Measurements from ENCODE around the gene NEK7.
"Not testable (repeated sequence)": the region's sequence is repeated elsewhere in the genome, so short reads cannot be mapped to it uniquely, and the experiment has no call there.

Gene NEK7

GRCh38 chr1:198183605-198184004 is 26.8 kb downstream of the NEK7 start:
- Histone ChIP-seq H3K4me1 (ENCODE audit: control insufficient read depth in 2 of 2, insufficient read depth in 2 of 2, low read length in 2 of 2) (peaks cover 0 to 6% of the 10 kb centered on the region in 2 donors), H3K27ac (ENCODE audit: low read depth in 2 of 2, low read length in 2 of 2) (no peak overlapping the region), H3K9me3 (ENCODE audit: control insufficient read depth in 2 of 2, low read length in 2 of 2) (no peaks in the 10 kb centered on the region), H3K36me3 (ENCODE audit: control insufficient read depth in 2 of 2, insufficient read depth in 2 of 2, low read length in 2 of 2) (no peaks in the 10 kb centered on the region), H3K27me3 (ENCODE audit: control insufficient read depth in 2 of 2, insufficient read depth in 2 of 2, low read length in 2 of 2) (no peaks in the 10 kb centered on the region), H3K4me3 (ENCODE audit: low read length in 2 of 2) (no peak overlapping the region), H3K9ac (ENCODE audit: low read depth in 1 of 2, low read length in 2 of 2) (no peak overlapping the region)

GRCh38 chr1:198184516-198184915 is 27.7 kb downstream of the NEK7 start:
- peaks cover 0 to 5% of the 10 kb centered on the region in 2 donors for H3K4me1 ChIP-seq (ENCODE audit: control insufficient read depth in 2 of 2, insufficient read depth in 2 of 2, low read length in 2 of 2)
- no peaks in the 10 kb centered on the region for H3K27me3 ChIP-seq (ENCODE audit: control insufficient read depth in 2 of 2, insufficient read depth in 2 of 2, low read length in 2 of 2)

DNA sequence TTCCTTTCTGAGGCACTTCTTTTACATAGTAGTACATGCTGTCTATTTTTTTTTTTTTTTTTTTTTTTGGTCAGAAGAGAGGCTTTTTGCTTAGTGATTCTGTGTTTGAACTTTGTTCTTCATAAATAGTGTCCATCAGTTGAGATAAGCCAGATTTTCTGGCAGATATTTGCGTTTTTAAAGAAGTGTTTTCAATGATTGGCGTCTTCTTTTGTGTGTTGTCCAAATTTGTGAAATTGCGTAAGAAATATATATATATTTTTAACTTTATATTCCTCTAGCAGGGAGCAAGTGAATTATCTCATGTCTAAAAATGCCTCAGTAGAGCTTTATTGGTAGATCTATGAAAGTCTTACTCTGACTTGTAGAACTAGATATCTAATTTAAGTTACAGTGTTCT is 28.3 kb downstream of the NEK7 start:
- Histone ChIP-seq H3K4me1 (ENCODE audit: control insufficient read depth in 2 of 2, insufficient read depth in 2 of 2, low read length in 2 of 2) (no peaks in the 10 kb centered on the region), H3K9me3 (ENCODE audit: control insufficient read depth in 2 of 2, low read length in 2 of 2) (no peaks in the 10 kb centered on the region), H3K9ac (ENCODE audit: low read depth in 1 of 2, low read length in 2 of 2) (no peak overlapping the region), H3K27ac (ENCODE audit: low read depth in 2 of 2, low read length in 2 of 2) (no peak overlapping the region), H3K36me3 (ENCODE audit: control insufficient read depth in 2 of 2, insufficient read depth in 2 of 2, low read length in 2 of 2) (no peaks in the 10 kb centered on the region), H3K27me3 (ENCODE audit: control insufficient read depth in 2 of 2, insufficient read depth in 2 of 2, low read length in 2 of 2) (no peaks in the 10 kb centered on the region), H3K4me3 (ENCODE audit: low read length in 2 of 2) (no peak overlapping the region)

More at GRCh38 chr1:198184516-198184915, 27.7 kb downstream of the NEK7 start:
- Histone ChIP-seq H3K27ac (ENCODE audit: low read depth in 2 of 2, low read length in 2 of 2) (no peak overlapping the region), H3K4me3 (ENCODE audit: low read length in 2 of 2) (no peak overlapping the region), H3K9me3 (ENCODE audit: control insufficient read depth in 2 of 2, low read length in 2 of 2) (no peaks in the 10 kb centered on the region), H3K36me3 (ENCODE audit: control insufficient read depth in 2 of 2, insufficient read depth in 2 of 2, low read length in 2 of 2) (no peaks in the 10 kb centered on the region), H3K9ac (ENCODE audit: low read depth in 1 of 2, low read length in 2 of 2) (no peak overlapping the region)

- Histone ChIP-seq H3K9ac (ENCODE audit: low read depth in 1 of 2, low read length in 2 of 2) (no peak overlapping the region), H3K4me3 (ENCODE audit: low read length in 2 of 2) (no peak overlapping the region), H3K4me1 (ENCODE audit: control insufficient read depth in 2 of 2, insufficient read depth in 2 of 2, low read length in 2 of 2) (no peaks in the 10 kb centered on the region), H3K27ac (ENCODE audit: low read depth in 2 of 2, low read length in 2 of 2) (no peak overlapping the region), H3K27me3 (ENCODE audit: control insufficient read depth in 2 of 2, insufficient read depth in 2 of 2, low read length in 2 of 2) (no peaks in the 10 kb centered on the region), H3K36me3 (ENCODE audit: control insufficient read depth in 2 of 2, insufficient read depth in 2 of 2, low read length in 2 of 2) (no peaks in the 10 kb centered on the region), H3K9me3 (ENCODE audit: control insufficient read depth in 2 of 2, low read length in 2 of 2) (no peaks in the 10 kb centered on the region)
These were observed 29.0 kb downstream of the NEK7 start for GRCh38 chr1:198185759-198186158.

DNA sequence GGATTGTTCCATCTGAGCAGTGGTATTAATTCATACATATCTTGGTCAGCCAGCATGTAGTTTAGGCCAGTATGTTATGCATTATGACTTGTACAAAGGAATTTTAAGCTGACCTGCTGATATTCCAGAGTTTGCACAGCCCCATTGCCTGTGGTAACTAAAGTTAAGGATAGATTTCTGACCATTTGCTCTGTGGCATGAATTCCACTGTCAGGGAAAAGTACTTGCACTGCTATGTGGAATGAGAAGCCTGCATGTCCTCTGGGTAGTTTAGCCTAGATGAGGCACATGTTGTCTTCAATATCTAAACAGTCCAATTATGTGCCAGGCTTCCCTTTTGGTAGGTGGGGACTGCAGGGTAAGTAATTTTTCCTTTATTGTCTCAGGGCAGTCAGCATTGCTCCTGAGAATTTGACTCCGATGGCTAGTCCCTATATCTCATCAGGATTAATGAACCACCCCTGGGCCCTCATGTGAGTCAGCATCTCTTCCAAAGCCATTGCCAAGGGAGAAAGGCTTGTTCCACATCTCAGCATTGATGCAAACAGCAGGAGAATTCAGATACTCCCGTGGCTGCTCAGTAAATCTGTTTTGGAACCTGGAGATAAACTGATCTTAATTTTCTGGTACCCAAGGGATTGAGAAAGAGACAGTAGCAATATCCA is 30.2 kb downstream of the NEK7 start:
- H3K4me3 ChIP-seq (ENCODE audit: low read length in 2 of 2) = no peak overlapping the region
- H3K9ac ChIP-seq (ENCODE audit: low read depth in 1 of 2, low read length in 2 of 2) = no peak overlapping the region
- no peaks in the 10 kb centered on the region for H3K9me3 ChIP-seq (ENCODE audit: control insufficient read depth in 2 of 2, low read length in 2 of 2)
- no peaks in the 10 kb centered on the region for H3K4me1 ChIP-seq (ENCODE audit: control insufficient read depth in 2 of 2, insufficient read depth in 2 of 2, low read length in 2 of 2)
- H3K36me3 ChIP-seq (ENCODE audit: control insufficient read depth in 2 of 2, insufficient read depth in 2 of 2, low read length in 2 of 2) = no peaks in the 10 kb centered on the region
- no peaks in the 10 kb centered on the region for H3K27me3 ChIP-seq (ENCODE audit: control insufficient read depth in 2 of 2, insufficient read depth in 2 of 2, low read length in 2 of 2)
- no peak overlapping the region for H3K27ac ChIP-seq (ENCODE audit: low read depth in 2 of 2, low read length in 2 of 2)

GRCh38 chr1:198187973-198188588 is 31.3 kb downstream of the NEK7 start:
- Histone ChIP-seq H3K27me3 (ENCODE audit: control insufficient read depth in 2 of 2, insufficient read depth in 2 of 2, low read length in 2 of 2) (no peaks in the 10 kb centered on the region), H3K9me3 (ENCODE audit: control insufficient read depth in 2 of 2, low read length in 2 of 2) (no peaks in the 10 kb centered on the region), H3K27ac (ENCODE audit: low read depth in 2 of 2, low read length in 2 of 2) (peak overlapping the region in 1 of 2 donors; percentile 29), H3K36me3 (ENCODE audit: control insufficient read depth in 2 of 2, insufficient read depth in 2 of 2, low read length in 2 of 2) (no peaks in the 10 kb centered on the region), H3K4me1 (ENCODE audit: control insufficient read depth in 2 of 2, insufficient read depth in 2 of 2, low read length in 2 of 2) (peaks cover 0 to 2% of the 10 kb centered on the region in 2 donors), H3K4me3 (ENCODE audit: low read length in 2 of 2) (no peak overlapping the region), H3K9ac (ENCODE audit: low read depth in 1 of 2, low read length in 2 of 2) (no peak overlapping the region)

GRCh38 chr1:198191117-198191516 is 34.3 kb downstream of the NEK7 start:
- no peaks in the 10 kb centered on the region for H3K36me3 ChIP-seq (ENCODE audit: control insufficient read depth in 2 of 2, insufficient read depth in 2 of 2, low read length in 2 of 2)
- H3K9ac ChIP-seq (ENCODE audit: low read depth in 1 of 2, low read length in 2 of 2) = no peak overlapping the region
- H3K4me1 ChIP-seq (ENCODE audit: control insufficient read depth in 2 of 2, insufficient read depth in 2 of 2, low read length in 2 of 2) = peaks cover 0 to 2% of the 10 kb centered on the region in 2 donors
- H3K4me3 ChIP-seq (ENCODE audit: low read length in 2 of 2) = no peak overlapping the region
- no peaks in the 10 kb centered on the region for H3K27me3 ChIP-seq (ENCODE audit: control insufficient read depth in 2 of 2, insufficient read depth in 2 of 2, low read length in 2 of 2)
- H3K9me3 ChIP-seq (ENCODE audit: control insufficient read depth in 2 of 2, low read length in 2 of 2) = no peaks in the 10 kb centered on the region
- H3K27ac ChIP-seq (ENCODE audit: low read depth in 2 of 2, low read length in 2 of 2) = no peak overlapping the region

GRCh38 chr1:198193871-198194270 is 37.1 kb downstream of the NEK7 start:
- H3K4me1 ChIP-seq (ENCODE audit: control insufficient read depth in 2 of 2, insufficient read depth in 2 of 2, low read length in 2 of 2); H3K36me3 ChIP-seq (ENCODE audit: control insufficient read depth in 2 of 2, insufficient read depth in 2 of 2, low read length in 2 of 2); H3K27me3 ChIP-seq (ENCODE audit: control insufficient read depth in 2 of 2, insufficient read depth in 2 of 2, low read length in 2 of 2); H3K27ac ChIP-seq (ENCODE audit: low read depth in 2 of 2, low read length in 2 of 2); H3K9me3 ChIP-seq (ENCODE audit: control insufficient read depth in 2 of 2, low read length in 2 of 2); H3K4me3 ChIP-seq (ENCODE audit: low read length in 2 of 2); H3K9ac ChIP-seq (ENCODE audit: low read depth in 1 of 2, low read length in 2 of 2): not testable (repeated sequence)

GRCh38 chr1:198196630-198197029 is 39.8 kb downstream of the NEK7 start:
- Histone ChIP-seq H3K27me3 (ENCODE audit: control insufficient read depth in 2 of 2, insufficient read depth in 2 of 2, low read length in 2 of 2) (no peaks in the 10 kb centered on the region), H3K36me3 (ENCODE audit: control insufficient read depth in 2 of 2, insufficient read depth in 2 of 2, low read length in 2 of 2) (no peaks in the 10 kb centered on the region), H3K27ac (ENCODE audit: low read depth in 2 of 2, low read length in 2 of 2) (no peak overlapping the region), H3K4me3 (ENCODE audit: low read length in 2 of 2) (no peak overlapping the region), H3K9ac (ENCODE audit: low read depth in 1 of 2, low read length in 2 of 2) (no peak overlapping the region), H3K9me3 (ENCODE audit: control insufficient read depth in 2 of 2, low read length in 2 of 2) (no peaks in the 10 kb centered on the region), H3K4me1 (ENCODE audit: control insufficient read depth in 2 of 2, insufficient read depth in 2 of 2, low read length in 2 of 2) (peaks cover 0 to 2% of the 10 kb centered on the region in 2 donors)

- Histone ChIP-seq H3K36me3 (ENCODE audit: control insufficient read depth in 2 of 2, insufficient read depth in 2 of 2, low read length in 2 of 2) (no peaks in the 10 kb centered on the region), H3K27ac (ENCODE audit: low read depth in 2 of 2, low read length in 2 of 2) (no peak overlapping the region), H3K4me1 (ENCODE audit: control insufficient read depth in 2 of 2, insufficient read depth in 2 of 2, low read length in 2 of 2) (peaks cover 0 to 1% of the 10 kb centered on the region in 2 donors), H3K4me3 (ENCODE audit: low read length in 2 of 2) (no peak overlapping the region), H3K9ac (ENCODE audit: low read depth in 1 of 2, low read length in 2 of 2) (no peak overlapping the region), H3K27me3 (ENCODE audit: control insufficient read depth in 2 of 2, insufficient read depth in 2 of 2, low read length in 2 of 2) (no peaks in the 10 kb centered on the region), H3K9me3 (ENCODE audit: control insufficient read depth in 2 of 2, low read length in 2 of 2) (no peaks in the 10 kb centered on the region)
These were observed 40.5 kb downstream of the NEK7 start for GRCh38 chr1:198197285-198197684.
